Measurements from ENCODE around the gene TVP23C.

TVP23C gene

GRCh38 chr17:15496735-15497670 is 66.3 kb downstream of the TVP23C start:
- no peak for DNase-seq (ENCODE audit: low read depth)

- no peak for DNase-seq (ENCODE audit: low read depth)
These were observed 68.5 kb downstream of the TVP23C start for GRCh38 chr17:15494821-15495220.

- no peak for DNase-seq (ENCODE audit: low read depth)
These were observed 69.6 kb downstream of the TVP23C start for GRCh38 chr17:15493693-15494035.

- no peak for DNase-seq (ENCODE audit: low read depth)
These were observed 70.2 kb downstream of the TVP23C start for GRCh38 chr17:15492791-15493692.

GRCh38 chr17:15492186-15492585 is 71.1 kb downstream of the TVP23C start:
- DNase-seq (ENCODE audit: low read depth): no peak

- no peak for DNase-seq (ENCODE audit: low read depth)
These were observed 72.5 kb downstream of the TVP23C start for GRCh38 chr17:15490634-15491261.

- no peak for DNase-seq (ENCODE audit: low read depth)
These were observed 74.7 kb downstream of the TVP23C start for GRCh38 chr17:15488557-15488956.

- no peak for DNase-seq (ENCODE audit: low read depth)
These were observed 78.2 kb downstream of the TVP23C start for GRCh38 chr17:15485045-15485444.

- DNase-seq (ENCODE audit: low read depth): no peak
These were observed 79.9 kb downstream of the TVP23C start for GRCh38 chr17:15483431-15483830.

GRCh38 chr17:15482476-15482875 is 80.8 kb downstream of the TVP23C start:
- DNase-seq (ENCODE audit: low read depth): no peak

- DNase-seq (ENCODE audit: low read depth): no peak
These were observed 81.8 kb downstream of the TVP23C start for GRCh38 chr17:15481481-15481880.

GRCh38 chr17:15480204-15480603 is 83.1 kb downstream of the TVP23C start:
- DNase-seq (ENCODE audit: low read depth): no peak

GRCh38 chr17:15479703-15480102 is 83.6 kb downstream of the TVP23C start:
- DNase-seq (ENCODE audit: low read depth): no peak

- no peak for DNase-seq (ENCODE audit: low read depth)
These were observed 84.4 kb downstream of the TVP23C start for GRCh38 chr17:15478845-15479244.

- no peak for DNase-seq (ENCODE audit: low read depth)
These were observed 87.5 kb downstream of the TVP23C start for GRCh38 chr17:15475631-15476354.

- no peak for DNase-seq (ENCODE audit: low read depth)
These were observed 90.4 kb downstream of the TVP23C start for GRCh38 chr17:15472891-15473290.

- DNase-seq (ENCODE audit: low read depth): no peak
These were observed 92.7 kb downstream of the TVP23C start for GRCh38 chr17:15470536-15470935.

- DNase-seq (ENCODE audit: low read depth): peak; percentile 82
These were observed 94.0 kb downstream of the TVP23C start for GRCh38 chr17:15469260-15469659.

- DNase-seq (ENCODE audit: low read depth): no peak
These were observed 95.2 kb downstream of the TVP23C start for GRCh38 chr17:15468126-15468525.

GRCh38 chr17:15467592-15467991 is 95.7 kb downstream of the TVP23C start, which contains the start of gene CDRT4:
Gene CDRT4 (minus strand): TSS chr17:15467621. CDS start chr17:15440238, 27,383 bp downstream.
- no peak for DNase-seq (ENCODE audit: low read depth)

- no peak for DNase-seq (ENCODE audit: low read depth)
These were observed 97.2 kb downstream of the TVP23C start for GRCh38 chr17:15466131-15466530.

Measured in non-pigmented ciliary epithelial cell (primary cell).